HepG2 (cell line): ENCODE results near the gene NUDT2. TPM values are rescaled to one million over a fixed set of nuclear protein-coding genes. Genes with fewer than 3 reads are reported as not detected.

Experiments used
- GABPA ChIP-seq, 2 experiments: IDR thresholded peaks; 2 replicates each; pipeline ENCODE4 v1.6.1; 2011 to 2016; ENCODE audit warnings: low read depth in 2 of 2, low read length in 1 of 2, missing biosample characterization in 1 of 2, missing genetic modification characterization in 1 of 2
- HMGA1 ChIP-seq: sonication (generic); formaldehyde crosslinking; conservative IDR thresholded peaks from 2 replicates; pipeline ENCODE4 v1.4.0; 2020; ENCODE audit warnings: missing genetic modification reagents
- KLF15 ChIP-seq: sonication (generic); formaldehyde crosslinking; IDR thresholded peaks from 2 replicates; pipeline ENCODE4 v1.8.1; 2023; ENCODE audit warnings: borderline replicate concordance, mild to moderate bottlenecking, inconsistent platforms, missing genetic modification reagents, mixed read lengths
- MAFG ChIP-seq: sonication (generic); formaldehyde crosslinking; IDR thresholded peaks from 2 replicates; pipeline ENCODE4 v1.5.1; 2020; ENCODE audit warnings: mild to moderate bottlenecking, missing genetic modification reagents
- MXD4 ChIP-seq: IDR thresholded peaks from 2 replicates; pipeline ENCODE4 v1.6.1; 2016; ENCODE audit warnings: mild to moderate bottlenecking, missing biosample characterization, missing genetic modification reagents
- MXI1 ChIP-seq: IDR thresholded peaks from 3 replicates; pipeline ENCODE4 v1.6.1; 2012; ENCODE audit warnings: low read depth, low read length, inconsistent platforms, borderline replicate concordance
- RFXANK ChIP-seq: IDR thresholded peaks from 2 replicates; pipeline ENCODE4 v1.6.1; 2016
- RNF2 ChIP-seq: fragments of 450-650 bp; conservative IDR thresholded peaks from 2 replicates; pipeline ENCODE4 v1.6.1; 2016; ENCODE audit warnings: low read depth
- ZBTB4 ChIP-seq: sonication (generic); formaldehyde crosslinking; IDR thresholded peaks from 2 replicates; pipeline ENCODE4 v1.4.0; 2020; ENCODE audit warnings: missing genetic modification reagents, mild to moderate bottlenecking, borderline replicate concordance
- ZEB1 ChIP-seq: IDR thresholded peaks from 2 replicates; pipeline ENCODE4 v1.6.1; 2012; ENCODE audit warnings: mild to moderate bottlenecking, low read depth, inconsistent platforms; ENCODE audit not compliant: insufficient replicate concordance
- ZMAT3 ChIP-seq: sonication (generic); formaldehyde crosslinking; conservative IDR thresholded peaks from 2 replicates; pipeline ENCODE4 v1.7.0; 2021; ENCODE audit warnings: missing genetic modification reagents
- ZMYM2 ChIP-seq: sonication (generic); formaldehyde crosslinking; IDR thresholded peaks from 2 replicates; pipeline ENCODE4 v1.8.0; 2022; ENCODE audit warnings: mild to moderate bottlenecking, missing genetic modification reagents
- ZNF17 ChIP-seq: sonication (generic); formaldehyde crosslinking; IDR thresholded peaks from 2 replicates; pipeline ENCODE4 v1.5.0; 2020; ENCODE audit warnings: mild to moderate bottlenecking, missing genetic modification reagents
- ZNF205 ChIP-seq: IDR thresholded peaks from 2 replicates; pipeline ENCODE4 v1.6.1; 2018; ENCODE audit warnings: missing biosample characterization, missing genetic modification reagents
- ZNF549 ChIP-seq: sonication (generic); formaldehyde crosslinking; IDR thresholded peaks from 2 replicates; pipeline ENCODE4 v1.5.0; 2020; ENCODE audit warnings: missing genetic modification reagents
- polyA plus RNA-seq, 8 experiments: library from polyadenylated mRNA; depleted of rRNA in 3 of 8; stranded (reverse) in 7 of 8; unstranded in 1 of 8; fragments of >200 nt; fragmentation: Illumina TruSeq in 4 of 8; extraction: Trizol in 4 of 8; gene quantifications; 2 replicates each; pipeline versions ENCODE4 v1.2.1 to v1.2.3, GENCODE V29; 2011 to 2016; ENCODE audit warnings: low read depth in 4 of 8, missing spikeins in 1 of 8, mixed read lengths in 1 of 8; ENCODE audit not compliant: insufficient read depth in 1 of 8
- total RNA-seq, 5 experiments: library from RNA; depleted of rRNA; stranded (reverse); fragments of >200 nt; fragmentation: Illumina TruSeq; extraction: Trizol; gene quantifications; 2 replicates each; pipeline ENCODE4 v1.2.3, GENCODE V29; 2016; ENCODE audit warnings: low read depth in 1 of 5
- TF ChIP-seq, protein P1 (sequence below): sonication (generic); formaldehyde crosslinking; IDR thresholded peaks from 2 replicates; pipeline ENCODE4 v1.5.0; 2020; ENCODE audit warnings: mild to moderate bottlenecking, low read depth, missing genetic modification reagents, borderline replicate concordance
- TF ChIP-seq, protein P2 (sequence below): fragments of 450-650 bp; IDR thresholded peaks from 2 replicates; pipeline ENCODE4 v1.6.1; 2017; ENCODE audit warnings: mild to moderate bottlenecking

NUDT2 gene
- total and polyA plus RNA-seq, 2 of the 13 experiments (the other 11 are each of a cell fraction or from before 2014, with no cell fraction given): 19.9 to 24.6 TPM

GRCh38 chr9:34380511-34381315 lies 51.3 kb downstream of the NUDT2 start (continued):
- TF ChIP-seq ZNF205 (CRISPR knock-in tag) (peak; percentile 34; the same call in 1 of the 2 replicates), MXD4 (0 out of 2 replicates have a peak, but pooled peaks have one; percentile 52), ZMAT3 (peak; percentile 95), ZNF17 (peak; percentile 85; the same call in 1 of the 2 replicates), MXI1 (no peak; the same call in 2 of the 3 replicates), MAFG (CRISPR knock-in tag) (no peak), RNF2 (no peak), ZEB1 (no peak), ZMYM2 (CRISPR knock-in tag) (peak; percentile 67; the same call in 1 of the 2 replicates), RFXANK (CRISPR knock-in tag) (no peak), ZNF549 (no peak), ZBTB4 (CRISPR knock-in tag) (no peak; the same call in 1 of the 2 replicates), GABPA (IDR thresholded peaks at IDR 0.05; ENCODE audit: low read depth, low read length) (no peak), GABPA (CRISPR knock-in tag; IDR thresholded peaks at IDR 0.05; ENCODE audit: low read depth) (no peak), KLF15 (CRISPR knock-in tag) (peak; percentile 83), HMGA1 (CRISPR knock-in tag) (no peak)
- TF ChIP-seq, protein P1, sequence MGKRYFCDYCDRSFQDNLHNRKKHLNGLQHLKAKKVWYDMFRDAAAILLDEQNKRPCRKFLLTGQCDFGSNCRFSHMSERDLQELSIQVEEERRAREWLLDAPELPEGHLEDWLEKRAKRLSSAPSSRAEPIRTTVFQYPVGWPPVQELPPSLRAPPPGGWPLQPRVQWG (CRISPR knock-in tag): no peak
- TF ChIP-seq, protein P2, sequence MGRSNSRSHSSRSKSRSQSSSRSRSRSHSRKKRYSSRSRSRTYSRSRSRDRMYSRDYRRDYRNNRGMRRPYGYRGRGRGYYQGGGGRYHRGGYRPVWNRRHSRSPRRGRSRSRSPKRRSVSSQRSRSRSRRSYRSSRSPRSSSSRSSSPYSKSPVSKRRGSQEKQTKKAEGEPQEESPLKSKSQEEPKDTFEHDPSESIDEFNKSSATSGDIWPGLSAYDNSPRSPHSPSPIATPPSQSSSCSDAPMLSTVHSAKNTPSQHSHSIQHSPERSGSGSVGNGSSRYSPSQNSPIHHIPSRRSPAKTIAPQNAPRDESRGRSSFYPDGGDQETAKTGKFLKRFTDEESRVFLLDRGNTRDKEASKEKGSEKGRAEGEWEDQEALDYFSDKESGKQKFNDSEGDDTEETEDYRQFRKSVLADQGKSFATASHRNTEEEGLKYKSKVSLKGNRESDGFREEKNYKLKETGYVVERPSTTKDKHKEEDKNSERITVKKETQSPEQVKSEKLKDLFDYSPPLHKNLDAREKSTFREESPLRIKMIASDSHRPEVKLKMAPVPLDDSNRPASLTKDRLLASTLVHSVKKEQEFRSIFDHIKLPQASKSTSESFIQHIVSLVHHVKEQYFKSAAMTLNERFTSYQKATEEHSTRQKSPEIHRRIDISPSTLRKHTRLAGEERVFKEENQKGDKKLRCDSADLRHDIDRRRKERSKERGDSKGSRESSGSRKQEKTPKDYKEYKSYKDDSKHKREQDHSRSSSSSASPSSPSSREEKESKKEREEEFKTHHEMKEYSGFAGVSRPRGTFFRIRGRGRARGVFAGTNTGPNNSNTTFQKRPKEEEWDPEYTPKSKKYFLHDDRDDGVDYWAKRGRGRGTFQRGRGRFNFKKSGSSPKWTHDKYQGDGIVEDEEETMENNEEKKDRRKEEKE: no peak
